ENCODE results near the gene DDRGK1.

DDRGK1 gene

GRCh38 chr20:3168829-3169590 lies 35.5 kb downstream of the DDRGK1 start:
- Mint-ChIP-seq H3K36me3 (no peaks in the 10 kb centered on the region), H3K9me3 (no peaks in the 10 kb centered on the region), H3K27me3 (peaks cover 76% of the 10 kb centered on the region), H3K4me3 (no peak overlapping the region), H3K27ac (no peak overlapping the region), H3K4me1 (peaks cover 20% of the 10 kb centered on the region)
- no peak for ATAC-seq

GRCh38 chr20:3168079-3168828 lies 36.2 kb downstream of the DDRGK1 start:
- H3K9me3 Mint-ChIP-seq, result no peaks in the 10 kb centered on the region
- ATAC-seq, result no peak
- H3K4me1 Mint-ChIP-seq, result peaks cover 15% of the 10 kb centered on the region
- H3K27me3 Mint-ChIP-seq, result peaks cover 71% of the 10 kb centered on the region
- H3K27ac Mint-ChIP-seq, result no peak overlapping the region
- no peak overlapping the region for H3K4me3 Mint-ChIP-seq
- H3K36me3 Mint-ChIP-seq, result no peaks in the 10 kb centered on the region

GRCh38 chr20:3167738-3168078 lies 36.8 kb downstream of the DDRGK1 start:
- H3K36me3 Mint-ChIP-seq, result no peaks in the 10 kb centered on the region
- no peak for ATAC-seq
- H3K4me1 Mint-ChIP-seq, result peaks cover 14% of the 10 kb centered on the region
- H3K27me3 Mint-ChIP-seq, result peaks cover 70% of the 10 kb centered on the region
- H3K9me3 Mint-ChIP-seq, result no peaks in the 10 kb centered on the region
- H3K27ac Mint-ChIP-seq, result no peak overlapping the region
- H3K4me3 Mint-ChIP-seq, result no peak overlapping the region

GRCh38 chr20:3166913-3167342 lies 37.6 kb downstream of the DDRGK1 start:
- Mint-ChIP-seq H3K9me3 (no peaks in the 10 kb centered on the region), H3K4me1 (peaks cover 6% of the 10 kb centered on the region), H3K36me3 (no peaks in the 10 kb centered on the region), H3K27ac (no peak overlapping the region), H3K4me3 (no peak overlapping the region), H3K27me3 (peaks cover 62% of the 10 kb centered on the region)
- peak; percentile 34 for ATAC-seq

GRCh38 chr20:3166338-3166912 lies 38.1 kb downstream of the DDRGK1 start:
- no peaks in the 10 kb centered on the region for H3K36me3 Mint-ChIP-seq
- ATAC-seq, result no peak
- H3K4me1 Mint-ChIP-seq, result peaks cover 6% of the 10 kb centered on the region
- peaks cover 58% of the 10 kb centered on the region for H3K27me3 Mint-ChIP-seq
- H3K27ac Mint-ChIP-seq, result no peak overlapping the region
- no peak overlapping the region for H3K4me3 Mint-ChIP-seq
- H3K9me3 Mint-ChIP-seq, result no peaks in the 10 kb centered on the region

- Mint-ChIP-seq H3K36me3 (no peaks in the 10 kb centered on the region), H3K4me3 (no peak overlapping the region), H3K4me1 (peaks cover 6% of the 10 kb centered on the region), H3K27ac (no peak overlapping the region), H3K27me3 (peaks cover 54% of the 10 kb centered on the region), H3K9me3 (no peaks in the 10 kb centered on the region)
- no peak for ATAC-seq
Measured at GRCh38 chr20:3165473-3166337, 38.8 kb downstream of the DDRGK1 start.

- no peak overlapping the region for H3K4me3 Mint-ChIP-seq
- H3K27me3 Mint-ChIP-seq, result peaks cover 46% of the 10 kb centered on the region
- H3K27ac Mint-ChIP-seq, result no peak overlapping the region
- H3K9me3 Mint-ChIP-seq, result no peaks in the 10 kb centered on the region
- H3K4me1 Mint-ChIP-seq, result peaks cover 6% of the 10 kb centered on the region
- no peak for ATAC-seq
- H3K36me3 Mint-ChIP-seq, result no peaks in the 10 kb centered on the region
Measured at GRCh38 chr20:3164763-3165410, 39.6 kb downstream of the DDRGK1 start.

- peaks cover 6% of the 10 kb centered on the region for H3K4me1 Mint-ChIP-seq
- H3K36me3 Mint-ChIP-seq, result no peaks in the 10 kb centered on the region
- ATAC-seq, result no peak
- no peak overlapping the region for H3K27ac Mint-ChIP-seq
- H3K9me3 Mint-ChIP-seq, result no peaks in the 10 kb centered on the region
- H3K4me3 Mint-ChIP-seq, result no peak overlapping the region
- peaks cover 39% of the 10 kb centered on the region for H3K27me3 Mint-ChIP-seq
Measured at GRCh38 chr20:3164043-3164762, 40.3 kb downstream of the DDRGK1 start.

GRCh38 chr20:3163099-3164042 lies 41.1 kb downstream of the DDRGK1 start:
- no peak overlapping the region for H3K27ac Mint-ChIP-seq
- H3K36me3 Mint-ChIP-seq, result no peaks in the 10 kb centered on the region
- H3K9me3 Mint-ChIP-seq, result no peaks in the 10 kb centered on the region
- no peak for ATAC-seq
- no peak overlapping the region for H3K4me3 Mint-ChIP-seq
- peaks cover 31% of the 10 kb centered on the region for H3K27me3 Mint-ChIP-seq
- H3K4me1 Mint-ChIP-seq, result peaks cover 8% of the 10 kb centered on the region

- Mint-ChIP-seq H3K4me1 (peaks cover 19% of the 10 kb centered on the region), H3K9me3 (no peaks in the 10 kb centered on the region), H3K36me3 (no peaks in the 10 kb centered on the region), H3K27ac (no peak overlapping the region), H3K27me3 (peaks cover 20% of the 10 kb centered on the region), H3K4me3 (no peak overlapping the region)
- ATAC-seq, result no peak
Measured at GRCh38 chr20:3162080-3162611, 42.3 kb downstream of the DDRGK1 start.

- ATAC-seq, result no peak
- H3K4me3 Mint-ChIP-seq, result no peak overlapping the region
- no peak overlapping the region for H3K27ac Mint-ChIP-seq
- no peaks in the 10 kb centered on the region for H3K9me3 Mint-ChIP-seq
- peaks cover 14% of the 10 kb centered on the region for H3K27me3 Mint-ChIP-seq
- peaks cover 26% of the 10 kb centered on the region for H3K4me1 Mint-ChIP-seq
- H3K36me3 Mint-ChIP-seq, result no peaks in the 10 kb centered on the region
Measured at GRCh38 chr20:3161316-3162079, 43.0 kb downstream of the DDRGK1 start.

GRCh38 chr20:3160418-3160817 lies 44.1 kb downstream of the DDRGK1 start:
- ATAC-seq, result no peak
- Mint-ChIP-seq H3K4me3 (no peak overlapping the region), H3K27me3 (peaks cover 3% of the 10 kb centered on the region), H3K9me3 (no peaks in the 10 kb centered on the region), H3K4me1 (peaks cover 36% of the 10 kb centered on the region), H3K36me3 (no peaks in the 10 kb centered on the region), H3K27ac (peak overlapping the region; percentile 96)

All from stimulated activated memory B cell treated with anti-CD40 and anti-IgM and Interleukin-4, amounts not matched to agents 10 μg/mL and 1 μg/mL and 100 μg/mL, for 72 hours (primary cell).